H1 (cell line): ENCODE measurements around the gene GRIP1. TPM values are rescaled to one million over a fixed set of nuclear protein-coding genes. Genes with fewer than 3 reads are reported as not detected.

Experiments
- CTCF ChIA-PET: fragments of 300-600 bp; sonication (Branson Sonifier 250); formaldehyde crosslinking; loops from one replicate; lab custom pipeline; 2021; ENCODE audit not compliant: partially characterized antibody; lab: Charles Lee
- POLR2A ChIA-PET: fragments of 300-600 bp; sonication (Branson Sonifier 250); formaldehyde crosslinking; loops from one replicate; lab custom pipeline; 2021; ENCODE audit warnings: inconsistent platforms; ENCODE audit not compliant: partially characterized antibody; lab: Charles Lee
- DNase-seq, 2 experiments: peaks; one replicate each; pipeline versions ENCODE4 v3.0.0 to v3.0.0-alpha.2; 2010 to 2022; ENCODE audit warnings: low spot score in 2 of 2, low read depth in 1 of 2, mixed read lengths in 1 of 2
- FAIRE-seq: peaks from 2 replicates; lab custom pipeline; 2011; peaks lifted over from hg19 to GRCh38; lab: Jason Lieb, UNC
- H2AFZ ChIP-seq: 2 replicates; pipeline ENCODE4 v1.8.1; 2012; ENCODE audit warnings: low read length, inconsistent platforms
- H2AK5ac ChIP-seq: 2 replicates; pipeline ENCODE4 v1.6.1; 2013; ENCODE audit warnings: low read depth, low read length
- H2BK120ac ChIP-seq: replicated peaks from 2 replicates; pipeline ENCODE3; 2013; ENCODE audit warnings: low read depth, low read length, inconsistent platforms
- H2BK12ac ChIP-seq: 2 replicates; pipeline ENCODE4 v1.6.1; 2013; ENCODE audit warnings: low read depth, low read length
- H2BK15ac ChIP-seq: 2 replicates; pipeline ENCODE4 v1.6.1; 2013; ENCODE audit warnings: low read length
- H2BK20ac ChIP-seq: 2 replicates; pipeline ENCODE4 v1.6.1; 2013; ENCODE audit warnings: low read length
- H2BK5ac ChIP-seq: 2 replicates; pipeline ENCODE4 v1.6.1; 2013; ENCODE audit warnings: low read depth, low read length
- H3K14ac ChIP-seq: 2 replicates; pipeline ENCODE4 v1.6.1; 2013; ENCODE audit warnings: inconsistent platforms; ENCODE audit not compliant: insufficient read length
- H3K18ac ChIP-seq: 2 replicates; pipeline ENCODE4 v1.6.1; 2013; ENCODE audit warnings: low read length; ENCODE audit errors: extremely low read depth
- H3K23ac ChIP-seq: 2 replicates; pipeline ENCODE4 v1.6.1; 2013; ENCODE audit warnings: inconsistent platforms; ENCODE audit not compliant: insufficient read length
- H3K23me2 ChIP-seq: 2 replicates; pipeline ENCODE4 v1.6.1; 2013; ENCODE audit warnings: low read depth, low read length
- H3K27ac ChIP-seq: 2 replicates; pipeline ENCODE4 v1.6.1; 2011; ENCODE audit warnings: low read depth, low read length, inconsistent platforms
- H3K27me3 ChIP-seq, 4 experiments: replicated peaks in 1 of 4; 1 replicate in 1 of 4; 2 replicates in 3 of 4; pipeline versions ENCODE4 v1.6.1 to v1.8.1; 2011 to 2013; ENCODE audit warnings: low read length in 3 of 4, mild to moderate bottlenecking in 3 of 4, inconsistent platforms in 2 of 4, mixed read lengths in 2 of 4, moderate library complexity in 1 of 4; ENCODE audit not compliant: control insufficient read depth in 3 of 4, insufficient read depth in 3 of 4; ENCODE audit errors: extremely low read depth in 1 of 4
- H3K36me3 ChIP-seq, 4 experiments: 2 replicates each; pipeline versions ENCODE4 v1.6.1 to v1.8.1; 2011 to 2013; ENCODE audit warnings: mild to moderate bottlenecking in 4 of 4, low read length in 3 of 4, moderate library complexity in 2 of 4, control low read depth in 1 of 4, inconsistent platforms in 1 of 4; ENCODE audit not compliant: insufficient read depth in 4 of 4, control insufficient read depth in 2 of 4
- H3K4ac ChIP-seq: replicated peaks from 2 replicates; pipeline ENCODE3; 2013; ENCODE audit warnings: low read length, low read depth, mixed read lengths, inconsistent platforms; ENCODE audit not compliant: insufficient read length
- H3K4me1 ChIP-seq, 4 experiments: replicated peaks in 1 of 4; 1 replicate in 1 of 4; 2 replicates in 3 of 4; pipeline versions ENCODE4 v1.6.1 to v1.8.1; 2011 to 2013; ENCODE audit warnings: low read length in 3 of 4, inconsistent platforms in 2 of 4, mixed read lengths in 1 of 4; ENCODE audit not compliant: insufficient read depth in 4 of 4, control insufficient read depth in 3 of 4
- H3K4me2 ChIP-seq, 2 experiments: 2 replicates each; pipeline versions ENCODE4 v1.6.1 to v1.8.1; 2011 to 2013; ENCODE audit warnings: low read depth in 2 of 2, low read length in 2 of 2, control low read depth in 1 of 2, inconsistent platforms in 1 of 2, mild to moderate bottlenecking in 1 of 2; ENCODE audit not compliant: insufficient read depth in 1 of 2
- H3K4me3 ChIP-seq, 4 experiments: fragments of 200-600, 300-600 bp in 1 of 4; sonication (generic), shearing (Covaris generic), sonication (Bioruptor Twin) in 1 of 4; 2 replicates each; pipeline versions ENCODE4 v1.5.1 to v1.8.1; 2011 to 2016; ENCODE audit warnings: low read length in 4 of 4, low read depth in 3 of 4, control low read depth in 2 of 4, inconsistent platforms in 2 of 4, mild to moderate bottlenecking in 2 of 4, mixed read lengths in 1 of 4, moderate library complexity in 1 of 4; ENCODE audit not compliant: insufficient read depth in 2 of 4; ENCODE audit errors: extremely low read depth in 1 of 4
- H3K56ac ChIP-seq: replicated peaks from 2 replicates; pipeline ENCODE3; 2013; ENCODE audit warnings: low read depth, mild to moderate bottlenecking, mixed read lengths, low read length, inconsistent platforms; ENCODE audit not compliant: insufficient read length
- H3K79me1 ChIP-seq: 2 replicates; pipeline ENCODE4 v1.6.1; 2013; ENCODE audit warnings: low read depth, low read length, control low read depth
- H3K79me2 ChIP-seq, 2 experiments: 2 replicates each; pipeline versions ENCODE4 v1.6.1 to v1.8.1; 2012 to 2013; ENCODE audit warnings: low read length in 2 of 2, mild to moderate bottlenecking in 2 of 2, inconsistent platforms in 1 of 2; ENCODE audit not compliant: insufficient read depth in 2 of 2, control insufficient read depth in 1 of 2
- H3K9ac ChIP-seq, 4 experiments: replicated peaks in 1 of 4; 1 replicate in 1 of 4; 2 replicates in 3 of 4; pipeline versions ENCODE4 v1.6.1 to v1.8.1; 2011 to 2013; ENCODE audit warnings: low read depth in 3 of 4, low read length in 3 of 4, control low read depth in 2 of 4, mild to moderate bottlenecking in 2 of 4, moderate library complexity in 2 of 4, inconsistent platforms in 1 of 4; ENCODE audit errors: extremely low read depth in 1 of 4
- H3K9me3 ChIP-seq, 2 experiments: 2 replicates each; pipeline versions ENCODE4 v1.6.1 to v1.8.1; 2012 to 2013; ENCODE audit warnings: mild to moderate bottlenecking in 2 of 2, moderate library complexity in 2 of 2, control low read depth in 1 of 2, inconsistent platforms in 1 of 2, low read depth in 1 of 2, low read length in 1 of 2, mixed read lengths in 1 of 2; ENCODE audit not compliant: insufficient read depth in 2 of 2
- H4K20me1 ChIP-seq, 2 experiments: replicated peaks in 1 of 2; 2 replicates each; pipeline versions ENCODE3 to v1.8.1; 2011 to 2013; ENCODE audit warnings: inconsistent platforms in 2 of 2, low read length in 2 of 2, mild to moderate bottlenecking in 1 of 2; ENCODE audit not compliant: insufficient read depth in 2 of 2, control insufficient read depth in 1 of 2
- H4K5ac ChIP-seq: 2 replicates; pipeline ENCODE4 v1.6.1; 2013; ENCODE audit warnings: low read length, low read depth, mixed read lengths, inconsistent platforms; ENCODE audit not compliant: insufficient read length
- H4K8ac ChIP-seq: 2 replicates; pipeline ENCODE4 v1.8.0; 2013; ENCODE audit warnings: mild to moderate bottlenecking, moderate library complexity, low read length, inconsistent platforms; ENCODE audit not compliant: insufficient read depth; ENCODE audit errors: extremely low read depth
- H4K91ac ChIP-seq: replicated peaks from 2 replicates; pipeline ENCODE3; 2013; ENCODE audit warnings: low read length, mixed read lengths, inconsistent platforms; ENCODE audit not compliant: insufficient read length
- ZNF274 ChIP-seq: IDR thresholded peaks from 2 replicates; pipeline ENCODE4 v1.7.0; 2012; ENCODE audit warnings: low read length, borderline replicate concordance; ENCODE audit errors: extremely low read depth
- WGBS, 2 experiments: shearing (Covaris generic) in 1 of 2; methylation state at CpG; one replicate each; pipeline versions ENCODE4 v1.1.6 to v1.1.7; 2013 to 2015; ENCODE audit warnings: low lambda C conversion rate in 2 of 2, mixed read lengths in 2 of 2, inconsistent platforms in 1 of 2, low coverage in 1 of 2, missing lambda C conversion rate in 1 of 2; ENCODE audit not compliant: insufficient replicate concordance in 2 of 2, insufficient coverage in 1 of 2, insufficient read length in 1 of 2; ENCODE audit errors: extremely low coverage in 1 of 2, missing lambda C conversion rate in 1 of 2; 5-methylcytosine and 5-hydroxymethylcytosine counted together
- polyA plus RNA-seq, 7 experiments: library from polyadenylated mRNA; depleted of rRNA in 3 of 7; stranded (reverse) in 5 of 7; unstranded in 2 of 7; fragments of >200 nt in 5 of 7; fragments of 200-250 nt in 2 of 7; gene quantifications; 1 replicate in 5 of 7; 2 replicates in 1 of 7; 4 replicates in 1 of 7; pipeline versions ENCODE4 v1.2.1 to v1.2.3, GENCODE V29; 2011 to 2013; ENCODE audit warnings: missing spikeins in 2 of 7, mixed read lengths in 2 of 7
- total RNA-seq: library from RNA; stranded (reverse); fragmentation: NEBNext Ultra II Directional; extraction: Animal tissue kit (Norgen Biotek cat#: 25700); gene quantifications from 2 replicates; pipeline ENCODE4 v1.2.1, GENCODE V29; 2021

The GRIP1 gene
- total and polyA plus RNA-seq, 2 of the 8 experiments (the other 6 are each of a cell fraction or from before 2014, with no cell fraction given), result 4.5 to 27.3 TPM

- POLR2A ChIA-PET, result no interaction called here
Measured at GRCh38 chr12:66351301-66351700, 327.6 kb downstream of the GRIP1 start.

More at GRCh38 chr12:66351301-66351700, 327.6 kb downstream of the GRIP1 start:
- Histone ChIP-seq H3K4ac (no peak overlapping the region), H3K79me2 (no peaks in the 10 kb centered on the region), H3K56ac (no peak overlapping the region), H3K14ac (no peak overlapping the region), H3K4me2 (no peak overlapping the region), H3K4me3 (no peak overlapping the region), H4K20me1 (no peaks in the 10 kb centered on the region), H4K8ac (no peak overlapping the region), H2BK15ac (no peak overlapping the region), H4K91ac (no peak overlapping the region), H3K23me2 (no peaks in the 10 kb centered on the region), H3K27me3 (no peaks in the 10 kb centered on the region), H2AK5ac (no peak overlapping the region), H3K79me1 (no peaks in the 10 kb centered on the region), H4K5ac (no peak overlapping the region), H2BK5ac (no peak overlapping the region), H3K36me3 (no peaks in the 10 kb centered on the region), H2AFZ (no peak overlapping the region), H3K27ac (no peak overlapping the region), H2BK120ac (no peak overlapping the region), H3K23ac (no peak overlapping the region), H3K4me1 (no peaks in the 10 kb centered on the region; a peak in 1 of 7 replicates), H3K9ac (no peak overlapping the region), H2BK12ac (no peak overlapping the region), H3K9me3 (no peaks in the 10 kb centered on the region), H2BK20ac (no peak overlapping the region), H3K18ac (no peak overlapping the region)
- CTCF ChIA-PET, result interaction anchor here (1.3 to 5.5 kb wide), 7 partner anchors 10 to 341 kb away, joined by 3 to 25 read pairs (median 8); no protein-coding TSS in a partner anchor
- no peak for TF ChIP-seq ZNF274
- 85% methylated on average over 2 of the region's 2 CpGs; no CpG with 5 or more reads in 1 of the 2 experiments for WGBS, 2 experiments
- DNase-seq (no peak), FAIRE-seq (no peak)
